HG02981 (cell line): ENCODE results near the gene KRTAP5-7.
"Not testable (repeated sequence)": the region's sequence is repeated elsewhere in the genome, so short reads cannot be mapped to it uniquely, and the experiment has no call there.

Experiments
- ATAC-seq: cut with Tn5 transposase; IDR thresholded peaks from one replicate; pipeline ENCODE4 v1.9.1; 2021; ENCODE audit warnings: mild to moderate bottlenecking, moderate library complexity; ENCODE audit not compliant: unreplicated experiment

The KRTAP5-7 gene

DNA sequence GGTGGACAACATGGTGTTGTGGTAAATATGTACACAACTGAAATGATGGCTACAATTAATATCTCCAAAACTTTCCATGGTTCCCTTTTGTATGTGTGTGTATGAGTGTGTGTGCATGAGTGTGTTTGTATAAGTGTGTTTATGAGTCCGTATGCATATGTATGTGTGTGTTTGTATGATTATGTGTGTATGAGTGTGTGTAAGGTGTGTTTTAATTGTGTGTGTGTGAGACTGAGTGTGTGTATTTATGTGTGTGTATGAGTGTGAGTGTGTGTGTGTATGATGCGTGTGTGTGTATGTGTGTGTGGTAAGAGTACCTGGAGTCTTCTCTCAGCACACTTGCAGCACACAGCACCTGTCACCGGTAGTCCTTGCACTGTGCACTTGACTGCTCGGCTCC, 29.0 kb downstream of the KRTAP5-7 start:
- ATAC-seq, result no peak

DNA sequence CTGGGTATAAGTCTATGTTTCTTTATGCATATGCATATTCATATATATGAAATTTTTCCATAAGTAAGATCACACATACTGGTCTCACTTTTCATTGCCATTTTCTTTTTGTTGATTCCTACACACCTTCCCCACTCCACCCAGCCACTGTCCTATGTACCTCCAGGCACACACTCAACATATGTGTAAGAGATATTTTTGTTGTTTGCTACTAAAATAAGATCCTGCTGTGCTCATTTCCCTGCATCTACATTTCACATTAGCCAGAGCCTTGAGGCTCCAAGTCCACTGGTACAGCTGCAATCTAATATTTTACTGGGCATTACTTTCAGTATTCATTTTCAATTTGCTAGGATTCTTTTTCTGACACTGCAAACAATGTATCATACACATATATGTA, 30.2 kb downstream of the KRTAP5-7 start:
- ATAC-seq, result no peak

DNA sequence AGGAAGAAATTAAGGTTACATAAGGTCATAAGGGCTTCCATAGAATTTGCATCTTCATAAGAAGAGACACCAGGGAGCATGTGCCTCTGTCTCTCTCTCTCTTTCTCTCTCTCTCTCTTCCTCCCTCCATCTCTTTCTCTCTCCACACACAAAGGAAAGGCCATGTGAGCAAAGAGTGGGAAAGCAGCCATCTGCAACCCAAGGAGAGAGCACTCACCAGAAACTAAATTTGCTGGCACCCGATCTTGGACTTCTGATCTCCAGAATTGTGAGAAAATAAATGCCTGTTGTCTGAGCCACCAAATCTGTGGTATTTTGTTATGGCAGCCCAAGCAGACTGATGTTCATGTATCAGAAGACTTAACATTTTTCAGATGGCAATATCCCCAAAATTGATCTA, 31.9 kb downstream of the KRTAP5-7 start:
- ATAC-seq, result no peak

DNA sequence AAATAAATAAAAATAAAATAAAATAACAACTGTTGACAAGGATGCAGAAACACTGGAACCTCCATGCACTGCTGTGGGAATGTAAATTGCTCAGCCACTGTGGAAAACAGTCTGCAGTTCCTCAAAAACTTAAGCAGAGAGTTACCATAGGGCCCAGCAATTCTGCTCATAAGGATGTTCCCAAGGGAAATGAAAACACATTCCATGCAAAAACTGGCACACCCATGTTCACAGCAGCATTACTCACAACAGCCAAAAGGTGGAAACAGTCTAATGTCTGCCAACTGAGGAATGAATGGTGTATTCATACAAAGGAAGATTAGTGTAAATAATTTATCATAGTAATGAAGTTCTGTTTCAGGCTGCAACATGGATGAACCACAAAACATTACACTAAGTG, 35.1 kb downstream of the KRTAP5-7 start:
- ATAC-seq, result no peak

DNA sequence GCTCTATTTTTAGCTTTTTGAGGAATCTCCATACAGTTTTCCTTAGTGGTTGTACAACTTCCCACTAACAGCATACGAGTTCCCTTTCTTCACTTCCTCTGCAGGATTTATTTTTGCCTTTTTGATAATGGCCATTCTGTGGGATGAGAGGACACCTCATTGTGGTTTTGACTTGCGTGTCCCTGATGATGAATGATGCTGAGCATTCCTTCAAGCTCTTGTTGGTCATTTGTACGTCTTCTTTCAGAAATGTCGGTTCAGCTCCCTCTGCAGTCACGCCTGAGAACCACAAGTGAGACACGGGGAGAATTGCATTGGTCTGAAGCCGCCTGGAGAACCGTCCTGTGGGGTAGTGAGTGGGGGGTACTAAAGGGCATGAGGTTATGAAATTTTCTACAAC, 36.3 kb downstream of the KRTAP5-7 start:
- no peak for ATAC-seq

DNA sequence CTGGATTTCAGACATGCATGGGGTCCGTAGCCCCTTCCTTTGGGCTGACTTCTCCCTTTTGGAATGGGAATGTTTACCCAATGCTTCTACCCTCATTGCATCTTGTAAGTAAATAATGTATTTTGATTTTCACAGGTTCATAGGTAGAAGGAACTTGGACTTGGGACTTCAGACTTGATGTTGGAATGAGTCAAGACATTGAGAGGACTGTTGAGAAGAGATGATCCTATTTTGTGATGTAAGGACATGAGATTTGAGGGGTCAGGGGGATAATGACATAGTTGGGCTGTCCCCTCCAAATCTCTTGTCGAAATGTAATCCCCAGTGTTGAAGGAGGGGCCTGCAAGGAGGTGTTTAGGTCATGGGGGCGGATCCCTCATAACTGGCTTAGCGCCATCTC, 37.4 kb downstream of the KRTAP5-7 start:
- no peak for ATAC-seq

DNA sequence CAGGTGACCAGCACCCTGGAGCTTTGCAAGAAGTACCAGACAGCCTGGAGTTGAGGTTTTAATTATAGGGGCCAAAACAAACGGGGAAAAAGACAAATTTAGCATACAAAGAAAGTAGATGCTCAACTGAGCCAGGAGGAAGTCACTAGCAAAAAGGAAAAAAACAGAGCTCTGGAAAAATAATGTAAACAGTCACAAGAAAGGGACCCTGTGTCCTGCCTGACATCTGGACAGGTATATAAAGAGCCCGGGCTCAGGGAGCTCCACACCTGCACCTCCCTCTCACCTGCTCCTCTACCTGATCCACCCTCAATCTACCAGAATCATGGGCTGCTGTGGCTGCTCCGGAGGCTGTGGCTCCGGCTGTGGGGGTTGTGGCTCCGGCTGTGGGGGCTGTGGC, 38.2 kb downstream of the KRTAP5-7 start, which contains the start of gene KRTAP5-10:
Gene KRTAP5-10 (plus strand): TSS at position 301 of the 400 bp plus-strand sequence. CDS start 25 bp downstream, at position 326.
- ATAC-seq, result no peak

DNA sequence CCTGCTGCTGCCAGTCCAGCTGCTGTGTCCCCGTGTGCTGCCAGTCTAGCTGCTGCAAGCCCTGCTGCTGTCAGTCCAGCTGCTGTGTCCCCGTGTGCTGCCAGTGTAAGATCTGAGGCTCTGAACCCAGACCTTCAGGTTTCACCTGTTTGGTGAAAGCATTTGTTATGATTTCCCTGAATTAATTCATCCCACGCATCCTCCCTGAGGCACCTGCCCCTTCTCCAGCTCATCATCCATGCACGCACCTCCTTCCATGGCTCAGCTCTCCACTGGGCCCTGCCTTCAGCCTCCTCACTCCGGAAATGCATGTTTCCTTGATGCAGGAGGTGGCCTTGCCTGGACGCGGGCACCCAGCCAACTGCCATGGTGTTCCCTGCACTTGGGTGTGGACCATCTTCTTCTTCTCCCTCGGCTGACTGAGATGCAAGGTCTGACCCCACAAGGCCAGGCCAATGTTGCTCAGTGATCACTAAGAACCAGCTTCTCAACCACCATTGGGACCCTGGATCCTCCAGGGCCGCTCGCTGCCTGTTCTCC, 39.1 kb downstream of the KRTAP5-7 start:
- ATAC-seq, result no peak

DNA sequence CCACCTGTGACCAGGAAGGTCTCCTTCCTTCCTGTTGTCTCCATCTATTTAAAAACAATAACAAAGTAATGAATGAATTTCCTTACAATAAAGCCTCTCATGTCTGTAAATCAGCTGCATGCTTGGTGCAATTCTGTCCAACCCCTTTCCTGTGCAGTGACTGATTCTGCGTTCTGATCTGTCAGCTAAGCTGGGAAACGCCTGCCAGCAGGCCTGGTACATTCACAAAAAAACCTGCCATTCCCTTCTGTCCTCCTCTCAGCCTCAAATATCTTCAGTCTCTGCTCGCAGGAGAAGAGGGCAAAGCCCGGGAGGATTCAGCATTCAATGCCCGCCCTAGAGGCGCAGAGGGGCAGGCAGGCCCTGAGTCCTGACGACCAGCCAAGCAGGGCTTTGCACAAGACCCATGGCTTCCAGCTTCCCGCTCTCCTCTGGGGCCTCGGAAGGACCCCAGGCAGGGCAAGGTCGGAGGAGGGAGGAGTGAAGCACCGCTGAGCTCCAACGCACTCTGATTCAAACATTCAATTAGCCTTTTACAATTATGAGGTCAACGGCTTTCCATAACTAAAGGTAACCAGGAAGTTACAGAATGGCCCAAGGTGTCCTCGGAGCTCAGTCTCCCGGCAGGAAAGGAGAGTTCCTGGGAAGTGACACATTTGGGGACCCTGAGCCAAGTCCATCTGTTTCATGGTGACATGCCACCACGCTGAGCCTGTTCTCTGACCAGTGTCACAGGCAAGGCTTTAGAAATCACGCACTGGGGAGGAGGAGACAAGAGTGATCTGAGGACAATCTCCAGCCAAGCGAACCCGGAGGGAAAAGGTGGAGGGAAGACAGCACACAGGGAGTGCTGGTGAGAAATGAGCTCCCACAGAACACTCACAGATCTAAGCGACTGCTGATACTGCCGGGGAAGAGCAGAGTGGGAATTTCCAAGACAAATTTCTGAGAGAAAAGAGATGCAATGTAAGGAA, 39.8 kb downstream of the KRTAP5-7 start:
- ATAC-seq, result not testable (repeated sequence)

DNA sequence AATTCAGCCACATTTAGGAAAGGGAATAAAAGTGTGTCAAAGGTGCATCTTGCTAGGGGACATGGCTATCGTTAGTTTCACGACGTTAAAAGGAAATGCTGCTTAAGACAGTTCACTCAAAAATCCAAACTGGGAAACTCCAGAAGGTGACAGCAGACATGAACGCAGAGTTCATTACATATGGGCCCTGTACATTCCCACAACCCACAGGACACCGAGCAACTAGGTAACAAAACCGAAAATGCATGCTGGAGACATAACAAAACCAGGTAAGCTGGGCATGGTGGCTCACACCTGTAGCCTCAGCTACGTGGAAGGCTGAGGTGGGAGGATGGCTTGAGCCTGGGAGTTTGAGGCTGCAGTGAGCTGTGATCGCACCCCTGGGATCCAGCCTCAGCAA, 40.6 kb downstream of the KRTAP5-7 start:
- not testable (repeated sequence) for ATAC-seq

DNA sequence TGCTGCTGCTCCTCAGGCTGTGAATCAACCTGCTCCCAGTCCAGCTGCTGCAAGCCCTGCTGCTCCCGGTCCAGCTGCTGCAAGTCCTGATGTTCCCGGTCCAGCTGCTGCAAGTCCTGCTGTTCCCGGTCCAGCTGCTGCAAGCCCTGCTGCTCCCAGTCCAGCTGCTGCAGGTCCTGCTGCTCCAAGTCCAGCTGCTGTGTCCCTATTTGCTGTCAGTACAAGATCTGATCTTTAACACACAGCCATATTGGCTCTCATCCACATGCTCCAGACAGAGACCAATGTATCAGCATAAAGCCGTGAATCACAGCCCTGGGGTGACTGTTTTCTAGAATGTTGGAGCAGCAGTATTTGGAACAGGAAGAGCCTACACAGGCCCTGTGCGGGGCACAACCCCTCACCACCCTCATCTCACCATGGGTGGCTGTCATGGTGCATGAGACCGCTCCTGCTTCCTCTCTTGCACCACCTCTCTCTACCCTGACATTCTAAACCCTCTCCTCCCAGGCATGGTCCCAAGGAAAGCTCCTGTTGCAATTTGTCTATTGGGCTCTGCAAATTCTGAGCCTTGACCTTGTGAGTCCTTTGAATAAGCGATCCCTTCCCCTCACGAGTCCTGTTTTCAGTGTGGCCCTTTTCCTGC, 41.8 kb downstream of the KRTAP5-7 start:
- no peak for ATAC-seq

DNA sequence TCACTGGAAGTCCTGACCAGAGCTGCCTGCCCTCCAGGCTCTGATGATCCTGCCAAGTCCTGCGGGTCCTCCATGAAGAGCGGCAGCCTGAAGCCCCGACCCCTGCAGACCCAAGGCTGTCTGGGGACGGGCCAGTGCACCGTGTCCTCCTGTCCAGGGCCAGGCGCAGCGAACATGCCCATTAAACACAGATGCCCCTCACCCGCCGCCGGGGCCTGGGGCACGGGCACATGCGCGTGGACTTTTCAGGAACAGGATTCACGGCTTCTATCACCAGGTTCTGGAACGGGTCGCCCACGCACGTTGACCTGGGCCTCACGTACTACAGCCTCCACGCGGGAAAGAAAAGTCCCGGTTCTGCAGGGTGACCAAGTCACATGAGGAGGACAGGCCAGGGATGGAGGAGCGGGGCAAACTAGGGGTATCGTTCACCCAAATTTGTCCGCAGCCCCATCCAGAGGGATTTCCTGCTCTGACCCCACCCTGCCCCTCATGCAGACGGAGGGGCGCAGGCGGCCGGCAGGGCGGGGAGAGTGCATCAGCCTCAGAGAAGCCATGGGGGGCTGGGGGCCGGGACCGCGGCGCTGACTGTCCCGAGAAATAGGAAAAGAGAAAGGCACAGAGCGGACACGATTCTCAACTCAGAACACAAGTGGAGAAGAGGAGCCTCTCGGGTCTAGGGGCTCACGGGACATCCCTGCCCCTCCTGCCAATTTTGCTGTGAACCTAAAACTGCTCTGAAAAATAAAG, 44.2 kb downstream of the KRTAP5-7 start:
- ATAC-seq, result not testable (repeated sequence)

DNA sequence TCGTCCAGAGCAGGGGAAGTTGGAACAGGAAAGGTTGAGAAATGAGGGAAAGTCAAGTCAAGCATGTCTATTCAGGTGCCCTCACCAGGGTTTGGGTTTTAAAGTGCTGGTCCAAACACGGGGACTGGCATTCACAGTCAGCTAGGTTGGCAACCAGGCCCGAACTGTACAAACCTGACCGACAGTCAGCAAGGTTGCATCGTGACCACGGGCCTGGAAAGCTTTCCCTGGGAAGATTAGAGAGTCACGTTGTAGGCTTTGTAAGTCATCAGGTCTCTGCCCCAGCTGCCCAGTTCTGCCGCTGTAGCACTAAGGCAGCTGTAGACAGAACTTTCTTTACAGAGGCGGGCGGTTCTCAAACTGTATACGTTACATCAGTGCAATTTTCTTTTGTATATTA, 45.7 kb downstream of the KRTAP5-7 start:
- ATAC-seq, result no peak

DNA sequence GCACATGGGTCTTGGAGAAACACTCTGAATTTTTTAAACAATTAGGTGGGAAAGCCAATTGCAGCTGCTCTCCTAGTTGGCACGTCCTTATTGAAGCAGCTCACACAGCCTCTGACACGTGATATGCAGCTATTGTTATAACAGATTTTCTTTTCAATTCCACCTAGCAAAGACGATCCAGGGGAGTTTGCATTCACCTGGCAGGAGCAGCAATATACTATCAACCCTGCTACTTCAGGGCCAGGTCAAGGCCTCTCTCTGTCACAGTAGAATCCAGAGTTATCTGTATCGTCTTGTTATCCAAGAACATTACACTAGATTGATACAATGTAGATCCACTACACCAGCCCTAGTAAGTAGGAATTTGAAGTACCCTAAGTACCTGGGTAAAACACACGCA, 47.4 kb downstream of the KRTAP5-7 start:
- no peak for ATAC-seq

DNA sequence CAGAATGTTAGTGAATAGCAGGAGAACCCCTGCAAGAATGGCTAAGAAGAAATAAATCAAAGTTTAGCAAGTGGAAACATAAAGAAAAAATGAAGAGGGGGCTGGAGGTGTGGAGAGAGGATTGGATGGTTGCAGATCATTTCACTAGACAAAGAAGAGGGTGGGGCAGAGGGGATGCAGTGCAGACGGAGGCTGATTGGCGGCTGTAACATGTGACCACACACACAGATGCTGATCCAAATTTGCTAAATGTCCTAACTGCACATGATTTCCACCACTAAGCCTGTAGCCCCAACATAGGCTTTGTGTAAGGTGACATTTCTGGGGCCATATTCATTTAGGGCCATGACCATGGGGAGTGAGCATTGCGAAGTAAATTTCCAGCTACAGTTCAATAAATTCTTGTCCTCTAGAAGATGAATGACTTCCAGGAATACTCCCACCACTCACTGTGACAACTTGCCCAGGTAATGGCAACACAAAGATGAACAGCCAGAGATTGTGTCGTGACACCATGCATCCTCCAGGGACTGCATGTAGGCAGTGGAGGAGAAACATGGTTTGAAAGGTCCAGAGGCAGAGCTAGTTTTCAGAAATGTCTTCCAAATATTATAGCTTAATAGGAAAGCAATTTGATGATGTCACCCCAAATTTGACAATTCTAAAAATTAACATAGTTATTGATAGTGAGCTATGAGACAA, 48.8 kb downstream of the KRTAP5-7 start:
- no peak for ATAC-seq

DNA sequence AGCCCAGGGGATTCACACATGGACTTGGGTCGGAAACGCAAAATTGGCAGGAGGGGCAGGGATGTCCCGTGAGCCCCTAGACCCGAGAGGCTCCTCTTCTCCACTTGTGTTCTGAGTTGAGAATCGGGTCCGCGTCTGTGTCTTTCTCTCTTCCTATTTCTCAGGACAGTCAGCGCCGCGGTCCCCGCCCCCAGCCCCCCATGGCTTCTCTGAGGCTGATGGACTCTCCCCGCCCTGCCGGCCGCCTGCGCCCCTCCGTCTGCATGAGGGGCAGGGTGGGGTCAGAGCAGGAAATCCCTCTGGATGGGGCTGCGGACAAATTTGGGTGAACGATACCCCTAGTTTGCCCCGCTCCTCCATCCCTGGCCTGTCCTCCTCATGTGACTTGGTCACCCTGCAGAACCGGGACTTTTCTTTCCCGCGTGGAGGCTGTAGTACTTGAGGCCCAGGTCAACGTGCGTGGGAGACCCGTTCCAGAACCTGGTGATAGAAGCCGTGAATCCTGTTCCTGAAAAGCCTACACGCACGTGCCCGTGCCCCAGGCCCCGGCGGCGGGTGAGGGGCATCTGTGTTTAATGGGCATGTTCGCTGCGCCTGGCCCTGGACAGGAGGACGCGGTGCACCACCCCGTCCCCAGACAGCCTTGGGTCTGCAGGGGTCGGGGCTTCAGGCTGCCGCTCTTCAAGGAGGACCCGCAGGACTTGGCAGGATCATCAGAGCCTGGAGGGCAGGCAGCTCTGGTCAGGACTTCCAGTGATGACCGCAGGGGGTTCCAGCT, 49.8 kb downstream of the KRTAP5-7 start:
- not testable (repeated sequence) for ATAC-seq

DNA sequence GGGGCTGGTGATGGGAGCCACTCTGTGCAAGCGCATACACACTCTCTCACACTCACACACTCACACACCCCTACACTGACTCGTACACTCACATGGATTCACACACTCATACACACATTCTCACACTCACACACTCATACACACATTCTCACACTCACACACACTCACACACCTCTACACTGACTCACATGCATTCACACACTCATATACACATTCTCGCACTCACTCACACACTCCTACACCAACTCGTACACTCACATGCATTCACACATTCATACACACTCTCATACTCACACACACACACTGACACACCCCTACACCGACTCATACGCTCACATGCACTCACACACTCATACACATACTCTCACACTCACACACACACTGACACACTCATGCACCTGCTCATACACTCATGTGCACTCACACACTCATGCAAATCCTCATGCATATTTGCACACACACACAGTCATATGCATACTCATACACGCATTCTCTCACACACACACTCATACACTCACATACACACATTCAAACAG, 50.5 kb downstream of the KRTAP5-7 start:
- ATAC-seq, result no peak
